Gastroesophageal sphincter (tissue), 3 donors: Measurements from ENCODE around the gene TFEC.

Source experiments
- CTCF ChIP-seq, 4 experiments: fragments of 200-600 bp in 2 of 4; fragments of 450-650 bp in 2 of 4; sonication (generic) in 1 of 4; IDR thresholded peaks; one replicate each; pipeline ENCODE4 v1.5.1; 2017 to 2019; ENCODE audit warnings: antibody characterized with exemption in 4 of 4, mild to moderate bottlenecking in 2 of 4, moderate library complexity in 2 of 4
- EP300 ChIP-seq: sonication (generic); formaldehyde crosslinking; IDR thresholded peaks from one replicate; pipeline ENCODE4 v1.6.1; 2017; ENCODE audit warnings: antibody characterized with exemption, mild to moderate bottlenecking
- POLR2A ChIP-seq, 2 donors: fragments of 450-650 bp; IDR thresholded peaks; one replicate each; pipeline ENCODE4 v1.6.1; 2017; ENCODE audit warnings: antibody characterized with exemption in 2 of 2, mild to moderate bottlenecking in 2 of 2, moderate library complexity in 1 of 2

GRCh38 chr7:115968171-115968570, 62.4 kb downstream of the TFEC start:
- TF ChIP-seq CTCF (IDR thresholded peaks at IDR 0.05) (no peak), POLR2A (IDR thresholded peaks at IDR 0.05) (no peak), EP300 (no peak)
